GM18951 (cell line): Measurements from ENCODE around the gene ARRDC5.
"Not testable (repeated sequence)": the region's sequence is repeated elsewhere in the genome, so short reads cannot be mapped to it uniquely, and the experiment has no call there.

Source experiments
- POLR2A ChIP-seq: IDR thresholded peaks from 4 replicates; pipeline ENCODE4 v1.6.1; 2011; ENCODE audit warnings: mild to moderate bottlenecking; ENCODE audit not compliant: insufficient read length, insufficient read depth; ENCODE audit errors: extremely low read depth
- in situ Hi-C: fragments of 300-500 bp; cut with MboI; formaldehyde crosslinking; loops from one replicate; pipeline ENCODE4 v1.12.0; 2022; ENCODE audit warnings: low sequenced_read_pairs, mixed read lengths, inconsistent platforms; ENCODE audit not compliant: unreplicated experiment

Gene ARRDC5

DNA sequence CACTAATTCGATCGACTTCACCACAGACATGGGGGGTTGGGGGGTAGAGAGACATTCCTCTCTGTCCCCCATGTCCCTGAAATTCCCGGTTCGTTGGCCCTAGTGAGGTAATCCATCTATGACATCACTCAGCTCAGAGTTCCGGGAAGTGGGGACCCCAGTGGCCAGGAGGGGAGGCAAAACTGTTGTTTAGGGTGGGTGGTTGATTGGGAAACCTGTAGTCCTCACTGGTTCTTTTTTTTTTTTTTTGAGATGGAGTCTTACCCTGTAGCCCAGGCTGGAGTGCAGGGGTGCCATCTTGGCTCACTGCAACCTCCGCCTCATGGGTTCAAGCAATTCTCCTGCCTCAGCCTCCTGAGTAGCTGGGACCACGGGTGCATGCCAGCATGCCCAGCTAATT is at the start of gene ARRDC5:
Gene ARRDC5, minus strand, starts transcription at position 101 of the 400 bp plus-strand sequence. Its CDS starts 71 bp downstream, at position 30.
- in situ Hi-C loops, result no loop called here
- TF ChIP-seq POLR2A, result no peak

- no peak for TF ChIP-seq POLR2A
- in situ Hi-C loops, result no loop called here
Measured at GRCh38 chr19:4951656-4952055, 49.0 kb upstream of the ARRDC5 start.

- in situ Hi-C loops, result not testable (repeated sequence)
Measured at GRCh38 chr19:4950650-4951049, 48.0 kb upstream of the ARRDC5 start.

DNA sequence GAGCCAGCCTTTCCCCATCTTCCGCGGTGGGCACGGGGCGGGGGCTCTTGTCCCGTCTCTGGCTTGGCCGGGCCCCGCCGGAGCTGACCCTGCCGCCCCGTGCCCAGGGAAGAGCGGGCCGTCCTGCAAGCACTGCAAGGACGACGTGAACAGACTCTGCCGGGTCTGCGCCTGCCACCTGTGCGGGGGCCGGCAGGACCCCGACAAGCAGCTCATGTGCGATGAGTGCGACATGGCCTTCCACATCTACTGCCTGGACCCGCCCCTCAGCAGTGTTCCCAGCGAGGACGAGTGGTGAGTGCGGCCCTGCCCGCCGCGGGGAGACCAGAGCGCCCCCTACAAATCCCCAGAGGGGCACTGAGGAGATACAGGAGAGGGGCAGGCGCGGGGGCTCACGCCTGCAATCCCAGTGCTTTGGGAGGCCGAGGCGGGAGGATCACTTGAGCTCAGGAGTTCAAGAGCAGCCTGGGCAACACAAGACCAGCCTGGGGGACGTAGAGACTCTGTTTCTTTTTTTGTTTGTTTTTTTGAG is 39.0 kb upstream of the ARRDC5 start:
- in situ Hi-C loops, result not testable (repeated sequence)

GRCh38 chr19:4939466-4939865 is 36.8 kb upstream of the ARRDC5 start:
- TF ChIP-seq POLR2A, result no peak
- in situ Hi-C loops, result no loop called here

DNA sequence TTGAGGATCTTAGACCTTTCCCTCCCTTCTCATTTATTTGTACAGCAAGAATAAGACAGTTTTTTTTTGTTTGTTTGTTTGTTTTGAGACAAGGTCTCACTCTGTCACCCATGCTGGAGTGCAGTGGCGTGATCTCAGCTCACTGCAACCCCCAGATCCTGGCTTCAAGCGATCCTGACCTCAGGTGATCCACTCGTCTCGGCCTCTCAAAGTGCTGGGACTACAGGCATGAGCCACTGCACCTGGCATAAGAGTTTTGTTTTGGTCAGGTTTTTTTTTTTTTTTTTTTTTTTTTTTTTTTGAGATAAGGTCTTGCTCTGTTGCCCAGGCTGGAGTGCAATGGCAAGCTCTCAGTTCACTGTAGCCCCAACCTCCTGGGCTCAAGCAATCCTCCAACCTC is 35.8 kb upstream of the ARRDC5 start:
- in situ Hi-C loops, result not testable (repeated sequence)

GRCh38 chr19:4937060-4937459 is 34.4 kb upstream of the ARRDC5 start:
- no peak for TF ChIP-seq POLR2A
- in situ Hi-C loops, result no loop called here

DNA sequence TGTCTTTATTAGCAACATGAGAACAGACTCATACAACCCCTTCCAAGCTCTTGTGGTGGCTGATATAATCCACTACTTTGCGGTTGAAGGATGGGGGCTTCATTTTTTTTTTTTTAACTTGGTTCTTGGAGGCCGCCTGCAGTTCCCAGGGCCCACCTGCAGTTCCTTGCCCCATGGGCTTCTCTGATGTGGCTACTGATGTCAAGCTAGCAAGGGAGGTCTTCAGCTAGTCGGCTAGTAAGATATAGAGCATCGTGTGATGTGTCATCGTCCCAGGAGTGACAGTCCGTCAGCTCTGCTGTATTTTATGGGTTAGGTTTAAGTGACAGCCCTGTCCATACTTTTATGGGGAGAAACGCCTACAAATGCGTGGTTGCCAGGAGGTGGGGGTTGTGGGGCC is 32.7 kb upstream of the ARRDC5 start:
- no peak for TF ChIP-seq POLR2A
- in situ Hi-C loops, result no loop called here

- no peak for TF ChIP-seq POLR2A
- in situ Hi-C loops, result no loop called here
Measured at GRCh38 chr19:4933528-4933927, 30.8 kb upstream of the ARRDC5 start.

DNA sequence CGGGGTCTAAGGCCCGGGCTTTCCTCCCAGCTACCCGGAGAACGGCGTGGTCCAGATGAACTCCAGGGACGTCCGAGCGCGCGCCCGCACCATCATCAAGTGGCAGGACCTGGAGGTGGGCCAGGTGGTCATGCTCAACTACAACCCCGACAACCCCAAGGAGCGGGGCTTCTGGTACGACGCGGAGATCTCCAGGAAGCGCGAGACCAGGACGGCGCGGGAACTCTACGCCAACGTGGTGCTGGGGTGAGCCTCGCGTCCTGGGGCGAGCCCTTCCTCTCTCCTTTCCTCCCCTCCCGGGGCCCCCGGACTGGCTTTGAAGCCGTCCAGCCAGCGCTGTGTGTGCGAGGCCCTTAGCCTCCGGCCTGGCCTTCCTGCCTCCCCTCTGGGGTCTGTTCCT is 30.0 kb upstream of the ARRDC5 start:
- in situ Hi-C loops, result no loop called here
- no peak for TF ChIP-seq POLR2A

GRCh38 chr19:4930664-4931063 is 28.0 kb upstream of the ARRDC5 start:
- TF ChIP-seq POLR2A, result no peak
- in situ Hi-C loops, result no loop called here

GRCh38 chr19:4929186-4929585 is 26.5 kb upstream of the ARRDC5 start:
- TF ChIP-seq POLR2A, result no peak
- in situ Hi-C loops, result no loop called here

DNA sequence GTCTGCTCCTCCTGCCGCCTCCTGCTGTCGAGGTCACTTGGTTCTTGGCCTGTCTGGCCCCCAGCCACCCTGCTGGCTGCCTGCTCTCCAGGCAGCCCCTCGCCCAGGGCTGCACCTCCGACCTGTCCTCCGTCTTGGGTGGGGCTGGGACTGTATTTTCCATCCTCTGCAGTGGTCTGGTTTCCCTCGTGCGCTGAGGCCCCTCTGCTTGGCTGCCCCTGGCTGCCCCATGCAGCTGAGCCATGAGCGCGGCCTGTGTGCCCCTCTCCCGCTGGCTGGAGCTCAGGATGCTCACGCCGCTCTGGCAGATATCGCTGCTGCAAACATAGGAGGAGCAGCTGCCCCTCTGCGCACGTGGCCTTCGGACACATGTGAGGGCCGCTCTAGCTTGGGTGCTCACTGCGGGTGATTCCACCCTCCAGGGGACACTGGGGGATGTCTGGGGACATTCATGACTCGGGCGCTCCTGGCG is 20.6 kb upstream of the ARRDC5 start:
- in situ Hi-C loops, result no loop called here
- no peak for TF ChIP-seq POLR2A

DNA sequence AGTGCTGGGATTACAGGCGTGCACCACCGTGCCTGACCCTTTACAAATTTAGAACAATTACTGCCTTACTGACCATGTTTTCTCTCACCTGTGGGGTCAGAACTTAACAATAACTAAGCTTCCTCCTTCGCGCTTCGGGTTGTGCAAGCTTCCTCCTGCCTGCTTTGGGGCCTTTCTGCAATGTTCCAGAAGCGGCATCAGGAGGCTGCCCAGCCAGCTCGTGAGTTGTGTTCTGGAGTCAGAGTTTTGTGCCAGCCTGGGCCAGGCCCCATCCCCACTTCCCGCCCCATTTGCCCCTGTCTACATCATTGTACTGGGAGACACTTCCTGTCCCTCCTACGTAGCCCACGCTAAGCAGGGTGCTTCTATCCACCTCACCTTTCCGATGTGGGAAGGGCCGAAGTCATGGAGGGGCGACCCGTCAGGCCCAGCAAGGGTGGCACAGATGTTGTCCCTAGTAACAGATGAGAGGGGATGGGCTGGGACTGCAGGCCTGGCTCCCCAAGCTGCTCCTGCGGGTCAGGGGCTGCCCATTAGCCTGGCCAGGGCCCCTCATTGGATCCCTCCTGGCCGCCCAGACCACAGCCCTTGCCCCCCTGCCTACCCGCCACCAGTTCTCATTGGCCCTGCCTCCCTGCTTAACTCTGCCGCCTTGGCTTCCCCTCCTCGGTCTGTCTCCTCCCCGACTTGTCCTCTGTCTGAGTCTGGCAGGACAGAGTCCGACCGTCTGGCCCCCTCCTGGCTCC is 20.0 kb upstream of the ARRDC5 start:
- no peak for TF ChIP-seq POLR2A
- in situ Hi-C loops, result no loop called here
